HCT116 (cell line): Measurements from ENCODE around the gene CPNE5. TPM values are rescaled to one million over a fixed set of nuclear protein-coding genes. Genes with fewer than 3 reads are reported as not detected.

Experiments used
- ATAC-seq: fragments of 200-7000 bp; cut with Tn5 transposase; 2 replicates; pipeline ENCODE4 v1.9.1; 2020; ENCODE audit warnings: mild to moderate bottlenecking, moderate library complexity
- BruUV-seq: library from RNA; stranded (reverse); fragments of 400-500 nt; replicated peaks from 2 replicates; lab custom pipeline; 2021; lab: Mats Ljungman, UMichigan
- CTCF ChIA-PET: fragments of 300-600 bp; sonication (Branson Sonifier 250); formaldehyde crosslinking; loops from one replicate; lab custom pipeline; 2021; ENCODE audit warnings: antibody characterized with exemption; lab: Charles Lee
- POLR2A ChIA-PET: fragments of 300-600, 350-600 bp; sonication (Branson Sonifier 250); formaldehyde crosslinking; loops from one replicate; lab custom pipeline; 2021; ENCODE audit warnings: antibody characterized with exemption; lab: Charles Lee
- RAD21 ChIA-PET, 2 experiments: fragments of 300-600 bp; sonication (Branson Sonifier 250); formaldehyde crosslinking; loops; one replicate each; lab custom pipeline; 2023; ENCODE audit warnings: low total read pairs in 2 of 2; ENCODE audit not compliant: uncharacterized antibody in 2 of 2, unreplicated experiment in 2 of 2, low non-redundant PET in 1 of 2; lab: Charles Lee
- DNase-seq: peaks from one replicate; pipeline ENCODE4 v3.0.0-alpha.2; 2010; ENCODE audit warnings: low read depth, low spot score
- H2AFZ ChIP-seq: fragments of 200-600 bp; shearing (Covaris generic), sonication (generic); 2 replicates; pipeline ENCODE4 v1.6.1; 2017; ENCODE audit warnings: low read depth, mixed run types, mixed read lengths, antibody characterized with exemption, low read length; ENCODE audit not compliant: poor library complexity, severe bottlenecking
- H3K27ac ChIP-seq: 2 replicates; pipeline ENCODE4 v1.5.1; 2012; ENCODE audit warnings: low read depth, low read length
- H3K27me3 ChIP-seq: fragments of 200-600 bp; sonication (generic); 2 replicates; pipeline ENCODE4 v1.6.1; 2016; ENCODE audit warnings: mixed run types, low read length, mixed read lengths; ENCODE audit not compliant: insufficient read depth
- H3K36me3 ChIP-seq, 2 experiments: fragments of 200-500 bp in 1 of 2; fragments of 200-600 bp in 1 of 2; sonication (Bioruptor generic) in 1 of 2; sonication (generic) in 1 of 2; 2 replicates each; pipeline versions ENCODE4 v1.5.1 to v1.6.1; 2014 to 2016; ENCODE audit warnings: low read length in 2 of 2, inconsistent platforms in 1 of 2, mixed read lengths in 1 of 2, mixed run types in 1 of 2; ENCODE audit not compliant: insufficient read depth in 2 of 2, control insufficient read depth in 1 of 2
- H3K4me1 ChIP-seq, 2 experiments: fragments of 200-600 bp in 1 of 2; sonication (generic) in 1 of 2; 2 replicates each; pipeline versions ENCODE4 v1.5.1 to v1.6.1; 2012 to 2017; ENCODE audit warnings: low read length in 2 of 2, inconsistent platforms in 1 of 2, mild to moderate bottlenecking in 1 of 2, mixed read lengths in 1 of 2, mixed run types in 1 of 2, moderate library complexity in 1 of 2; ENCODE audit not compliant: insufficient read depth in 2 of 2, control insufficient read depth in 1 of 2
- H3K4me2 ChIP-seq: fragments of 200-600 bp; sonication (generic); 2 replicates; pipeline ENCODE4 v1.6.1; 2017; ENCODE audit warnings: mixed run types, low read length, mixed read lengths
- H3K4me3 ChIP-seq, 2 experiments: fragments of 200-600 bp in 1 of 2; sonication (generic) in 1 of 2; replicated peaks in 1 of 2; 2 replicates each; pipeline ENCODE4 v1.5.1; 2011 to 2016; ENCODE audit warnings: low read length in 2 of 2, control low read depth in 1 of 2, low read depth in 1 of 2, mild to moderate bottlenecking in 1 of 2, mixed read lengths in 1 of 2, mixed run types in 1 of 2
- H3K79me2 ChIP-seq: fragments of 200-600 bp; sonication (generic); 2 replicates; pipeline ENCODE4 v1.6.1; 2017; ENCODE audit warnings: mild to moderate bottlenecking, mixed run types, low read length, moderate library complexity, mixed read lengths; ENCODE audit not compliant: insufficient read depth
- H3K9ac ChIP-seq: fragments of 200-600 bp; sonication (generic); 2 replicates; pipeline ENCODE4 v1.6.1; 2016; ENCODE audit warnings: low read length, mixed read lengths
- H3K9me2 ChIP-seq: fragments of 200-600 bp; sonication (generic), shearing (Covaris generic); 2 replicates; pipeline ENCODE4 v1.6.1; 2017; ENCODE audit warnings: mixed run types, mild to moderate bottlenecking, moderate library complexity; ENCODE audit not compliant: insufficient read depth
- H3K9me3 ChIP-seq, 2 experiments: fragments of 200-500 bp in 1 of 2; fragments of 200-600 bp in 1 of 2; sonication (Bioruptor generic) in 1 of 2; sonication (generic) in 1 of 2; 2 replicates each; pipeline ENCODE4 v1.6.1; 2014 to 2017; ENCODE audit warnings: low read length in 2 of 2, mixed read lengths in 2 of 2, inconsistent platforms in 1 of 2, low read depth in 1 of 2, mild to moderate bottlenecking in 1 of 2, mixed run types in 1 of 2, moderate library complexity in 1 of 2; ENCODE audit not compliant: control insufficient read depth in 1 of 2, insufficient read depth in 1 of 2
- H4K20me1 ChIP-seq: fragments of 200-600 bp; sonication (generic), shearing (Covaris generic); 2 replicates; pipeline ENCODE4 v1.6.1; 2017; ENCODE audit warnings: mixed run types, mild to moderate bottlenecking, moderate library complexity; ENCODE audit not compliant: insufficient read depth
- CBX3 ChIP-seq: IDR thresholded peaks from 2 replicates; pipeline ENCODE4 v1.6.1; 2012; ENCODE audit warnings: low read depth
- EZH2 ChIP-seq: fragments of 200-600 bp; sonication (generic); IDR thresholded peaks from 2 replicates; pipeline ENCODE4 v1.6.1; 2017; ENCODE audit warnings: antibody characterized with exemption, mixed run types
- EZH2phosphoT487 ChIP-seq: fragments of 200-600 bp; IDR thresholded peaks from 2 replicates; pipeline ENCODE4 v1.6.1; 2018; ENCODE audit warnings: antibody characterized with exemption, borderline replicate concordance
- FOSL1 ChIP-seq: IDR thresholded peaks from 2 replicates; pipeline ENCODE4 v1.6.1; 2012; ENCODE audit warnings: low read depth
- POLR2AphosphoS5 ChIP-seq: IDR thresholded peaks from 2 replicates; pipeline ENCODE4 v1.6.1; 2011; ENCODE audit warnings: mild to moderate bottlenecking, low read depth, low read length, moderate library complexity
- RAD21 ChIP-seq: IDR thresholded peaks from 2 replicates; pipeline ENCODE4 v1.6.1; 2012; ENCODE audit warnings: low read depth, mild to moderate bottlenecking
- SIN3A ChIP-seq: IDR thresholded peaks from 2 replicates; pipeline ENCODE4 v1.6.1; 2012; ENCODE audit warnings: low read depth
- SP1 ChIP-seq: IDR thresholded peaks from 2 replicates; pipeline ENCODE4 v1.6.1; 2012; ENCODE audit warnings: low read depth
- TCF7L2 ChIP-seq: IDR thresholded peaks from 2 replicates; pipeline ENCODE4 v1.7.0; 2011; ENCODE audit warnings: borderline replicate concordance, inconsistent platforms; ENCODE audit not compliant: insufficient read depth, insufficient read length; ENCODE audit errors: extremely low read depth
- YY1 ChIP-seq: IDR thresholded peaks from 2 replicates; pipeline ENCODE4 v1.6.1; 2011; ENCODE audit warnings: low read length, low read depth, moderate library complexity, mild to moderate bottlenecking; ENCODE audit not compliant: insufficient replicate concordance; ENCODE audit errors: extremely low read depth
- intact Hi-C: fragments of 100-400 bp; cut with micrococcal nuclease; formaldehyde crosslinking; loops from 2 replicates; pipeline ENCODE4 v1.10.0; 2022
- total RNA-seq: library from RNA; stranded (reverse); gene quantifications from one replicate; pipeline ENCODE4 v1.2.1, GENCODE V29; 2021; ENCODE audit not compliant: unreplicated experiment
- TF ChIP-seq, protein P1 (sequence below): IDR thresholded peaks from 2 replicates; pipeline ENCODE4 v1.6.1; 2011; ENCODE audit warnings: mild to moderate bottlenecking, low read length, moderate library complexity; ENCODE audit not compliant: insufficient replicate concordance; ENCODE audit errors: extremely low read depth
- TF ChIP-seq, protein P2 (sequence below), 3 experiments: fragments of 200-600 bp in 1 of 3; sonication (generic) in 1 of 3; IDR thresholded peaks in 2 of 3; conservative IDR thresholded peaks in 1 of 3; 2 replicates each; pipeline ENCODE4 v1.5.1; 2012 to 2017; ENCODE audit warnings: low read depth in 2 of 3, low read length in 2 of 3, antibody characterized with exemption in 1 of 3, borderline replicate concordance in 1 of 3, control low read depth in 1 of 3, mild to moderate bottlenecking in 1 of 3, mixed read lengths in 1 of 3, mixed run types in 1 of 3, moderate library complexity in 1 of 3; ENCODE audit not compliant: insufficient read depth in 1 of 3
- TF ChIP-seq, protein P3 (sequence below): IDR thresholded peaks from 2 replicates; pipeline ENCODE4 v1.6.1; 2012; ENCODE audit warnings: low read depth

CPNE5 gene
- total RNA-seq, 1 experiment from 2014 or later, result not detected

DNA sequence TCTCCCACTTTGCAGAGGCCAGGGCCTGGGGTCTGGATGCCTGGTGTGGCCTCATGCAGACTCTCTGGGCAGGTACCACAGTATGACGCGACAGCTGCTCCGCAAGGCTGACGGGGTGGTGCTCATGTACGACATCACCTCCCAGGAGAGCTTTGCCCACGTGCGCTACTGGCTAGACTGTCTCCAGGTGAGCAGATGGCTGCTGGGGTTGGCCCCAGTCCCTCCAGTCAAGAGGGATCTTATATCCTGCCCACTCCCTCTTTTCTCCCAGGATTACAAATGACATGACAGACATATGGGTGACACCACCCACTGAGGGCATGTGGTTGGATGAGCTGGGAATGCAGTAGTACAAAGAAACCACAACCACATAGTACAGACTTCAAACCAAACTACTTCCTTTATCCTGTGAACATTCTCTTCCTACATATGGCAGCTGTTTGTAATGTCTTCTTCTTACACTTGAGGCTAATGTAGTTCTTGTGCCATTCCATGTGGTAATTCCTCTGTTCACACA, 111.7 kb downstream of the CPNE5 start:
- Histone ChIP-seq H3K9me3 (no peaks in the 10 kb centered on the region), H2AFZ (no peak overlapping the region), H4K20me1 (no peaks in the 10 kb centered on the region), H3K4me1 (no peaks in the 10 kb centered on the region; a peak in 1 of 4 replicates), H3K4me3 (no peak overlapping the region), H3K27me3 (no peaks in the 10 kb centered on the region), H3K9me2 (no peaks in the 10 kb centered on the region), H3K36me3 (no peaks in the 10 kb centered on the region), H3K4me2 (no peak overlapping the region), H3K79me2 (no peaks in the 10 kb centered on the region), H3K27ac (no peak overlapping the region), H3K9ac (no peak overlapping the region)
- intact Hi-C loops, result no loop called here
- TF ChIP-seq SIN3A (no peak), YY1 (no peak), POLR2AphosphoS5 (no peak), RAD21 (no peak), EZH2phosphoT487 (no peak), EZH2 (no peak), SP1 (no peak), CBX3 (no peak), FOSL1 (no peak), TCF7L2 (no peak)
- TF ChIP-seq, protein P1, sequence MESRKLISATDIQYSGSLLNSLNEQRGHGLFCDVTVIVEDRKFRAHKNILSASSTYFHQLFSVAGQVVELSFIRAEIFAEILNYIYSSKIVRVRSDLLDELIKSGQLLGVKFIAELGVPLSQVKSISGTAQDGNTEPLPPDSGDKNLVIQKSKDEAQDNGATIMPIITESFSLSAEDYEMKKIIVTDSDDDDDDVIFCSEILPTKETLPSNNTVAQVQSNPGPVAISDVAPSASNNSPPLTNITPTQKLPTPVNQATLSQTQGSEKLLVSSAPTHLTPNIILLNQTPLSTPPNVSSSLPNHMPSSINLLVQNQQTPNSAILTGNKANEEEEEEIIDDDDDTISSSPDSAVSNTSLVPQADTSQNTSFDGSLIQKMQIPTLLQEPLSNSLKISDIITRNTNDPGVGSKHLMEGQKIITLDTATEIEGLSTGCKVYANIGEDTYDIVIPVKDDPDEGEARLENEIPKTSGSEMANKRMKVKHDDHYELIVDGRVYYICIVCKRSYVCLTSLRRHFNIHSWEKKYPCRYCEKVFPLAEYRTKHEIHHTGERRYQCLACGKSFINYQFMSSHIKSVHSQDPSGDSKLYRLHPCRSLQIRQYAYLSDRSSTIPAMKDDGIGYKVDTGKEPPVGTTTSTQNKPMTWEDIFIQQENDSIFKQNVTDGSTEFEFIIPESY, result no peak
- TF ChIP-seq, protein P2, sequence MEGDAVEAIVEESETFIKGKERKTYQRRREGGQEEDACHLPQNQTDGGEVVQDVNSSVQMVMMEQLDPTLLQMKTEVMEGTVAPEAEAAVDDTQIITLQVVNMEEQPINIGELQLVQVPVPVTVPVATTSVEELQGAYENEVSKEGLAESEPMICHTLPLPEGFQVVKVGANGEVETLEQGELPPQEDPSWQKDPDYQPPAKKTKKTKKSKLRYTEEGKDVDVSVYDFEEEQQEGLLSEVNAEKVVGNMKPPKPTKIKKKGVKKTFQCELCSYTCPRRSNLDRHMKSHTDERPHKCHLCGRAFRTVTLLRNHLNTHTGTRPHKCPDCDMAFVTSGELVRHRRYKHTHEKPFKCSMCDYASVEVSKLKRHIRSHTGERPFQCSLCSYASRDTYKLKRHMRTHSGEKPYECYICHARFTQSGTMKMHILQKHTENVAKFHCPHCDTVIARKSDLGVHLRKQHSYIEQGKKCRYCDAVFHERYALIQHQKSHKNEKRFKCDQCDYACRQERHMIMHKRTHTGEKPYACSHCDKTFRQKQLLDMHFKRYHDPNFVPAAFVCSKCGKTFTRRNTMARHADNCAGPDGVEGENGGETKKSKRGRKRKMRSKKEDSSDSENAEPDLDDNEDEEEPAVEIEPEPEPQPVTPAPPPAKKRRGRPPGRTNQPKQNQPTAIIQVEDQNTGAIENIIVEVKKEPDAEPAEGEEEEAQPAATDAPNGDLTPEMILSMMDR (IDR thresholded peaks at IDR 0.05 in 2 of 3, conservative IDR thresholded peaks at IDR 0.05 in 1 of 3; ENCODE audit: borderline replicate concordance in 1 of 3, insufficient read depth in 1 of 3, low read depth in 2 of 3, low read length in 2 of 3), result no peak
- TF ChIP-seq, protein P3, sequence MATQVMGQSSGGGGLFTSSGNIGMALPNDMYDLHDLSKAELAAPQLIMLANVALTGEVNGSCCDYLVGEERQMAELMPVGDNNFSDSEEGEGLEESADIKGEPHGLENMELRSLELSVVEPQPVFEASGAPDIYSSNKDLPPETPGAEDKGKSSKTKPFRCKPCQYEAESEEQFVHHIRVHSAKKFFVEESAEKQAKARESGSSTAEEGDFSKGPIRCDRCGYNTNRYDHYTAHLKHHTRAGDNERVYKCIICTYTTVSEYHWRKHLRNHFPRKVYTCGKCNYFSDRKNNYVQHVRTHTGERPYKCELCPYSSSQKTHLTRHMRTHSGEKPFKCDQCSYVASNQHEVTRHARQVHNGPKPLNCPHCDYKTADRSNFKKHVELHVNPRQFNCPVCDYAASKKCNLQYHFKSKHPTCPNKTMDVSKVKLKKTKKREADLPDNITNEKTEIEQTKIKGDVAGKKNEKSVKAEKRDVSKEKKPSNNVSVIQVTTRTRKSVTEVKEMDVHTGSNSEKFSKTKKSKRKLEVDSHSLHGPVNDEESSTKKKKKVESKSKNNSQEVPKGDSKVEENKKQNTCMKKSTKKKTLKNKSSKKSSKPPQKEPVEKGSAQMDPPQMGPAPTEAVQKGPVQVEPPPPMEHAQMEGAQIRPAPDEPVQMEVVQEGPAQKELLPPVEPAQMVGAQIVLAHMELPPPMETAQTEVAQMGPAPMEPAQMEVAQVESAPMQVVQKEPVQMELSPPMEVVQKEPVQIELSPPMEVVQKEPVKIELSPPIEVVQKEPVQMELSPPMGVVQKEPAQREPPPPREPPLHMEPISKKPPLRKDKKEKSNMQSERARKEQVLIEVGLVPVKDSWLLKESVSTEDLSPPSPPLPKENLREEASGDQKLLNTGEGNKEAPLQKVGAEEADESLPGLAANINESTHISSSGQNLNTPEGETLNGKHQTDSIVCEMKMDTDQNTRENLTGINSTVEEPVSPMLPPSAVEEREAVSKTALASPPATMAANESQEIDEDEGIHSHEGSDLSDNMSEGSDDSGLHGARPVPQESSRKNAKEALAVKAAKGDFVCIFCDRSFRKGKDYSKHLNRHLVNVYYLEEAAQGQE, result no peak
- DNase-seq (no peak), ATAC-seq (0 out of 2 replicates have a peak, but pooled peaks have one; percentile 3)
- CTCF ChIA-PET, result no interaction called here
- POLR2A ChIA-PET, result no interaction called here
- no TSS peak for BruUV-seq
- RAD21 ChIA-PET, result interaction anchor here in 1 of 2 experiments (0.9 kb wide), 1 partner anchor 113 kb away, joined by 3 read pairs; no protein-coding TSS in a partner anchor
